Naive thymus-derived CD8-positive, alpha-beta T cell (primary cell): ENCODE data around the gene DDX46. TPM values are rescaled to one million over a fixed set of nuclear protein-coding genes. Genes with fewer than 3 reads are reported as not detected.
"Not testable (repeated sequence)": the region's sequence is repeated elsewhere in the genome, so short reads cannot be mapped to it uniquely, and the experiment has no call there.

Experiments
- ATAC-seq, 2 donors: fragments of 150-1000 bp; cut with Tn5 transposase in 1 of 2; sonication (Bioruptor Pico), chemical (Tn5 transposase) in 1 of 2; 1 replicate in 1 of 2; 2 replicates in 1 of 2; pipeline ENCODE4 v1.10.0; 2021; ENCODE audit warnings: mild to moderate bottlenecking in 2 of 2, moderate library complexity in 2 of 2
- POLR2A ChIA-PET: fragments of 350-600 bp; sonication (Branson Sonifier 250); formaldehyde crosslinking; loops from one replicate; lab custom pipeline; 2021; ENCODE audit warnings: antibody characterized with exemption; lab: Charles Lee
- DNase-seq, 10 donors: peaks; one replicate each; pipeline versions ENCODE4 v3.0.0 to v3.0.0-alpha.2; 2020 to 2022
- H3K27ac Mint-ChIP-seq, 10 donors: one replicate each; pipeline ENCODE4 v1.8.0; 2020 to 2022; ENCODE audit warnings: mild to moderate bottlenecking in 10 of 10, mixed read lengths in 10 of 10, moderate library complexity in 4 of 10, inconsistent platforms in 1 of 10
- H3K27me3 Mint-ChIP-seq, 5 donors: one replicate each; pipeline ENCODE4 v1.8.0; 2021 to 2022; ENCODE audit warnings: mixed read lengths in 5 of 5
- H3K36me3 Mint-ChIP-seq, 3 donors: one replicate each; pipeline ENCODE4 v1.8.0; 2020 to 2022; ENCODE audit warnings: mixed read lengths in 3 of 3, mild to moderate bottlenecking in 2 of 3, inconsistent platforms in 1 of 3
- H3K4me1 Mint-ChIP-seq, 4 donors: one replicate each; pipeline ENCODE4 v1.8.0; 2021 to 2022; ENCODE audit warnings: mixed read lengths in 4 of 4
- H3K4me3 Mint-ChIP-seq, 10 donors: one replicate each; pipeline ENCODE4 v1.8.0; 2020 to 2022; ENCODE audit warnings: mild to moderate bottlenecking in 10 of 10, mixed read lengths in 10 of 10, moderate library complexity in 6 of 10, inconsistent platforms in 1 of 10
- H3K9me3 Mint-ChIP-seq, 9 donors: one replicate each; pipeline ENCODE4 v1.8.0; 2020 to 2022; ENCODE audit warnings: mixed read lengths in 9 of 9, mild to moderate bottlenecking in 3 of 9, inconsistent platforms in 1 of 9, moderate library complexity in 1 of 9
- polyA plus RNA-seq, 3 donors: library from polyadenylated mRNA; unstranded; fragments of 300-500 nt; fragmentation: Illumina TruSeq; gene quantifications; one replicate each; pipeline ENCODE4 v1.2.3, GENCODE V29; 2021
- total RNA-seq, 8 experiments: library from RNA in 2 of 8; stranded (reverse) in 2 of 8; gene quantifications; one replicate each; pipeline ENCODE4 v1.2.3 and lab custom pipeline; 2021 to 2026

Gene DDX46, protein sequence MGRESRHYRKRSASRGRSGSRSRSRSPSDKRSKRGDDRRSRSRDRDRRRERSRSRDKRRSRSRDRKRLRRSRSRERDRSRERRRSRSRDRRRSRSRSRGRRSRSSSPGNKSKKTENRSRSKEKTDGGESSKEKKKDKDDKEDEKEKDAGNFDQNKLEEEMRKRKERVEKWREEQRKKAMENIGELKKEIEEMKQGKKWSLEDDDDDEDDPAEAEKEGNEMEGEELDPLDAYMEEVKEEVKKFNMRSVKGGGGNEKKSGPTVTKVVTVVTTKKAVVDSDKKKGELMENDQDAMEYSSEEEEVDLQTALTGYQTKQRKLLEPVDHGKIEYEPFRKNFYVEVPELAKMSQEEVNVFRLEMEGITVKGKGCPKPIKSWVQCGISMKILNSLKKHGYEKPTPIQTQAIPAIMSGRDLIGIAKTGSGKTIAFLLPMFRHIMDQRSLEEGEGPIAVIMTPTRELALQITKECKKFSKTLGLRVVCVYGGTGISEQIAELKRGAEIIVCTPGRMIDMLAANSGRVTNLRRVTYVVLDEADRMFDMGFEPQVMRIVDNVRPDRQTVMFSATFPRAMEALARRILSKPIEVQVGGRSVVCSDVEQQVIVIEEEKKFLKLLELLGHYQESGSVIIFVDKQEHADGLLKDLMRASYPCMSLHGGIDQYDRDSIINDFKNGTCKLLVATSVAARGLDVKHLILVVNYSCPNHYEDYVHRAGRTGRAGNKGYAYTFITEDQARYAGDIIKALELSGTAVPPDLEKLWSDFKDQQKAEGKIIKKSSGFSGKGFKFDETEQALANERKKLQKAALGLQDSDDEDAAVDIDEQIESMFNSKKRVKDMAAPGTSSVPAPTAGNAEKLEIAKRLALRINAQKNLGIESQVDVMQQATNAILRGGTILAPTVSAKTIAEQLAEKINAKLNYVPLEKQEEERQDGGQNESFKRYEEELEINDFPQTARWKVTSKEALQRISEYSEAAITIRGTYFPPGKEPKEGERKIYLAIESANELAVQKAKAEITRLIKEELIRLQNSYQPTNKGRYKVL
- total RNA-seq (10 to 100 TPM; 68.4 to 75.6 TPM), polyA plus RNA-seq (10 to 100 TPM; 17.9 to 23.4 (median 21.4) TPM), total RNA-seq (lab: John Stamatoyannopoulos, UW) (122 to 175 (median 156) reads per million in 6 experiments)

DNA sequence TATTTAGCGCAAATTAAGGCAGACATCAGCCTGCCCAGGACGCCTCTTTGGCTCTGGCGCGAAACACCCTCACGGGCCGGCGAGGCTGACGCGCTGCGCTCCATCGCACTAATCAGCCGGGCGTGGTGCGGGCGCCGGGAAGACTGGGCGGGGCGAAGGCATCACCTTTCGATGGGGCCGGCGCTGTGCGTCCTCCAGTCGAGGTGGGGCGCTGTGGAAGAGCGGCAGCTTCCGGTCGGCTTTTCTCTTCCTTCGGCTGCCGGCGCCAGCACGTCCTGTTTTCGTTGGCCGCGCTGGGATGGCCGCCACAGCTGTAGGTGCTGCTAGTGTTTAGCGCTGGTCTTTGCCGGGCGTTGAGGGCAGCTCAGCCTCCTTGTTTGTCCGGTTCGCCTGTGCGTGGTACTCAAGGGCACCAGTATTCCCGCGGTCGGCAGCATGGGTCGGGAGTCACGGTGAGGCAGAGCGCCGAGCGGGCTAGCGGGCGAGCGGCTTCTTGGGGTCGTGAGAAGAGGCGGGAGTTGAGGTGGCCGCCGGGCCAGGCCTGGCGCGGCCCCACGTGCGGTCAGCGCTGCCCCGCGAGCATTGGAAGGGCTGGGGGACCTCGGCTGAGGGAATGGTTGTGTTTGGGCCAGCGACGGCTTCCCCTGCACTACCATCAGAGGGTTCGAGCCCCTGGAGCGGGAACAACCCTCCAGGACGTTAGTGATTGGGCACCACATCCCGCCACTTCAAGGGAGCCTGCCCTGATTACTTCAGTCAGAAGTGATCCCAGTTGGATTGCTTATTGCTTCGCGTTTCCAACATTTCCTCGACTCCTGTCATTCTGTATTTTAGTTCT lies at the start of gene DDX46:
DDX46 (plus strand) TSS at position 276 of the 838 bp plus-strand sequence; CDS start at position 436, 160 bp downstream.
- Mint-ChIP-seq H3K36me3 (peaks cover 0 to 3% (median 0%) of the 10 kb centered on the region in 3 donors), H3K4me1 (peaks cover 20 to 44% (median 41%) of the 10 kb centered on the region in 4 donors), H3K9me3 (no peaks in the 10 kb centered on the region), H3K4me3 (peak within 1 kb of the TSS; percentile 99 to 100 (median 100)), H3K27ac (peak within 1 kb of the TSS; percentile 95 to 99 (median 98)), H3K27me3 (no peaks in the 10 kb centered on the region)
- POLR2A ChIA-PET: interaction anchor here (0.6 to 3.9 kb wide), 9 partner anchors 19 to 609 kb away, joined by 3 to 50 read pairs (median 5); partner anchors contain the start of genes C5orf24, CAMLG, CDKN2AIPNL and JADE2
- peak; percentile 97 to 98 for ATAC-seq
- peak; percentile 88 to 95 (median 90) for DNase-seq

DNA sequence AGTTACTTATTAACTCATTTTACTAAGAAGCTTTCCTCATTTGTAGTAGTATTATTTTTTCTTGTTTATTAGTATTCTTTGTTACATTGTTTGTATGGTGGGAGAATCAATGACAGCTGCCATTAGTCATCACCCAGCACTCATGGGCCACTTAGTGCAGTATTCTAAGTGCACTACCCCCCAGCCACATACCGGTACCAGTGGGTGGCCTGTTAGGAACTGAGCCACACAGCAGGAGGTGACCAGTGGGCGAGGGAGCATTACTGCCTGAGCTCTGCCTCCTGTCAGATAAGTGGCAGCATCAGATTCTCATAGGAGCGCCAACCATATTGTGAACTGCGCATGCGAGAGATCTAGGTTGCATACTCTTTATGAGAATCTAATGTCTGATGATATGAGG lies 44.5 kb upstream of the DDX46 start:
- H3K27me3 Mint-ChIP-seq: no peaks in the 10 kb centered on the region
- no peak overlapping the region for H3K27ac Mint-ChIP-seq
- ATAC-seq (no peak), DNase-seq (no peak)
- H3K4me3 Mint-ChIP-seq: no peak overlapping the region
- peaks cover 0 to 66% (median 18%) of the 10 kb centered on the region in 3 donors for H3K36me3 Mint-ChIP-seq
- no peaks in the 10 kb centered on the region for H3K4me1 Mint-ChIP-seq
- POLR2A ChIA-PET: interaction anchor here (0.8 kb wide), 1 partner anchor 14 kb away, joined by 3 read pairs; no protein-coding TSS in a partner anchor
- no peaks in the 10 kb centered on the region for H3K9me3 Mint-ChIP-seq

DNA sequence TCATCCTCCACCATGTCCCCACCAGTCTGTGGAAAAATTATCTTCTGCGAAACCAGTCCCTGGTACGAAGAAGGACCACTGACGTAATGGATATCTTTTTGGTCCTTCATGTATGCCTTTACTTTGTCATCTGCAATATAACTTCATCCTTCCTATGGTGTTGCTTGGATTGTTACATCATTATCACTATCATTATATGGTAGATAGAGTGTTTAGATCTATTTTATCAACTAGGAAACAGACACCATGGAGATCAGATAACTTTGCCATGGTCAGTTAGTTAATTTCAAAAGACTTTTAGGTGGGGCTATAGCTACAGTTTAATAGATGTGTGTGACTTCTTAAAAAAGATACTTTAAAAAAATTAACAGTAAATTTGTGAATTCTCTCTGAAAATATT lies 44.0 kb upstream of the DDX46 start:
- no peaks in the 10 kb centered on the region for H3K4me1 Mint-ChIP-seq
- H3K9me3 Mint-ChIP-seq: no peaks in the 10 kb centered on the region
- H3K27me3 Mint-ChIP-seq: no peaks in the 10 kb centered on the region
- DNase-seq (no peak), ATAC-seq (no peak)
- peaks cover 0 to 66% (median 15%) of the 10 kb centered on the region in 3 donors for H3K36me3 Mint-ChIP-seq
- H3K27ac Mint-ChIP-seq: no peak overlapping the region
- POLR2A ChIA-PET: interaction anchor here (0.8 kb wide), 1 partner anchor 13 kb away, joined by 3 read pairs; no protein-coding TSS in a partner anchor
- no peak overlapping the region for H3K4me3 Mint-ChIP-seq

DNA sequence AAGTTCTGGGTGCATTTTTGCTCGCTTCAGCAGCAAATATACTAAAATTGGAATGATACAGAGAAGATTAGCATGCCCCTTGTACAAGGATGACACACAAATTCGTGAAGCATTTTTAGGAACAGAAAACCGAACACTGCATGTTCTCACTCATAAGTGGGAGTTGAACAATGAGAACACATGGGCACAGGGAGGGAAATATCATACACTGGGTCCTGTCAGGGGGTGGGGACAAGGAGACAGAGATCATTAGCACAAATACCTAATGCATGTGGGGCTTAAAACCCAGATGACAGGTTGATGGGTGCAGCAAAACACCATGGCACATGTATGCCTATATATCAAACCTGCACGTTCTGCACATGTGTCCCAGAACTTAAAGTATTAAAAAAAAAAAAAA lies 43.1 kb upstream of the DDX46 start:
- ATAC-seq, H3K4me3 Mint-ChIP-seq, H3K27me3 Mint-ChIP-seq, H3K4me1 Mint-ChIP-seq, H3K9me3 Mint-ChIP-seq, DNase-seq, H3K27ac Mint-ChIP-seq, POLR2A ChIA-PET: not testable (repeated sequence)
- peaks cover 0 to 65% (median 11%) of the 10 kb centered on the region in 3 donors for H3K36me3 Mint-ChIP-seq

GRCh38 chr5:134724872-134725271 lies 33.7 kb upstream of the DDX46 start:
- Mint-ChIP-seq H3K4me3 (no peak overlapping the region), H3K4me1 (no peaks in the 10 kb centered on the region), H3K9me3 (no peaks in the 10 kb centered on the region), H3K27me3 (no peaks in the 10 kb centered on the region), H3K36me3 (peaks cover 0 to 52% (median 7%) of the 10 kb centered on the region in 3 donors), H3K27ac (no peak overlapping the region)
- DNase-seq (no peak), ATAC-seq (no peak)
- POLR2A ChIA-PET: interaction anchor here (1.3 kb wide), 1 partner anchor 13 kb away, joined by 3 read pairs; the partner anchor contains the start of gene CAMLG

DNA sequence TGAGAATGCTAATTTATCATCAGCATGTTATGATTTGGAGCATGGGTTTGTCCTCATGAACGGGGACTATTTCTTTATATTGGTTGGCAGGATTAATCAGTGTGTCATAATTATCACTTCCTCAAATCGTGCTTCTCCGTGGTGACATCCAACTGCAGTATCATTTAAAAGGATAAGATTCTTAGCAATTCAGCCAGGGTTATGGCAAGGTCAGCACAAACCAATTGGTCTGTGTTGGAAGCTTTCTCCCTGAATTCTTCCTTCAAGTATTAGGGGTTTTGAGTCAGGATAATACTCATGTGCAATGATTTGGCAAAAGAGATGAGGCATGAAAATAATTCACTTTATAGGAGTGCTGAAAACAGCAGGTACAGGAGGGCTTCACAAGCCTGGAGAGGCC lies 25.8 kb upstream of the DDX46 start:
- H3K9me3 Mint-ChIP-seq: no peaks in the 10 kb centered on the region
- DNase-seq (no peak), ATAC-seq (no peak)
- peaks cover 0 to 12% (median 4%) of the 10 kb centered on the region in 4 donors for H3K4me1 Mint-ChIP-seq
- H3K27ac Mint-ChIP-seq: no peak overlapping the region
- POLR2A ChIA-PET: no interaction called here
- no peak overlapping the region for H3K4me3 Mint-ChIP-seq
- H3K36me3 Mint-ChIP-seq: no peaks in the 10 kb centered on the region
- H3K27me3 Mint-ChIP-seq: no peaks in the 10 kb centered on the region

DNA sequence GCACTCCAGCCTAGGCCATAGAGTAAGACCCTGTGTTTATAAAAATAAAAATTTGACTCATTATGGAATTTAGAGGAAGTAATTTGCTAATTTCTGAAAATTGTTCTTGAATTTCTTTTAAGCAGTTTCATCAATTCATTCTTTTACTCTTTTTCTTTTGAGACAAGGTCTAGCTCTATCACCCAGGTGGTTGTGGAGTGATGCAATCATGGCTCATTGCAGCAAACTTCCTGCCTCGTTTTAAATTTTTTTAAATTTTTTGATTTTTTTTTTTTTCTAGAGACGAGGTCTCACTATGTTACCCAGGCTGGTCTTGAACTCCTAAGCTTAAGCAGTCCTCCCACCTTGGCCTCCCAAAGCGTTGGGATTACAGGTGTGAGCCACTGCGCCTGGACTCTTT lies 23.3 kb upstream of the DDX46 start:
- Mint-ChIP-seq H3K27me3 (no peaks in the 10 kb centered on the region), H3K36me3 (no peaks in the 10 kb centered on the region), H3K27ac (no peak overlapping the region), H3K4me1 (peaks cover 7 to 28% (median 19%) of the 10 kb centered on the region in 4 donors), H3K4me3 (no peak overlapping the region), H3K9me3 (no peaks in the 10 kb centered on the region)
- POLR2A ChIA-PET: interaction anchor here (1.6 kb wide), 1 partner anchor 559 kb away, joined by 4 read pairs; the partner anchor contains the start of gene SKP1
- DNase-seq: no peak
- ATAC-seq: no peak

- POLR2A ChIA-PET: interaction anchor here (1.6 kb wide), 1 partner anchor 560 kb away, joined by 4 read pairs; the partner anchor contains the start of gene SKP1
- Mint-ChIP-seq H3K27me3 (no peaks in the 10 kb centered on the region), H3K27ac (peak overlapping the region in 1 of 10 donors; percentile 29), H3K9me3 (no peaks in the 10 kb centered on the region), H3K4me3 (peak overlapping the region in 1 of 10 donors; percentile 15), H3K36me3 (peaks cover 0 to 3% (median 0%) of the 10 kb centered on the region in 3 donors), H3K4me1 (peaks cover 7 to 37% (median 26%) of the 10 kb centered on the region in 4 donors)
- DNase-seq (no peak), ATAC-seq (no peak)
Observed at GRCh38 chr5:134736173-134736812, 22.3 kb upstream of the DDX46 start.

- Mint-ChIP-seq H3K27me3 (no peaks in the 10 kb centered on the region), H3K27ac (peak within 1 kb of the TSS; percentile 67 to 99 (median 94)), H3K9me3 (no peaks in the 10 kb centered on the region), H3K36me3 (peaks cover 0 to 7% (median 0%) of the 10 kb centered on the region in 3 donors), H3K4me1 (peaks cover 7 to 45% (median 36%) of the 10 kb centered on the region in 4 donors), H3K4me3 (peak within 1 kb of the TSS; percentile 86 to 100 (median 95))
- POLR2A ChIA-PET: interaction anchor here (0.5 to 4.2 kb wide), 18 partner anchors 11 to 1880 kb away, joined by 3 to 50 read pairs (median 4); partner anchors contain the start of genes C5orf24, DDX46, JADE2 and PCBD2
- DNase-seq (peak; percentile 91 to 98 (median 96)), ATAC-seq (peak; percentile 96)
Observed at GRCh38 chr5:134738133-134738962, 20.2 kb upstream of the DDX46 start, which contains the start of gene CAMLG. Gene CAMLG (plus strand): TSS chr5:134738548. CDS start chr5:134738621, 73 bp downstream.
